ENCODE data around the gene RNGTT. TPM values are rescaled to one million over a fixed set of nuclear protein-coding genes. Genes with fewer than 3 reads are reported as not detected.
A peak's percentile ranks its signal among the peaks of the same experiment; 100 is the strongest.

RNGTT gene
- total RNA-seq, result 10 to 100 TPM in 4 of 6 donors, 1 to 10 TPM in 2; 8.9 to 22.4 (median 12.5) TPM

GRCh38 chr6:88963139-88964090 lies at the start of gene RNGTT:
Gene RNGTT (minus strand): TSS chr6:88963618. CDS start chr6:88963409, 209 bp downstream.
- Histone ChIP-seq H3K9me3 (peaks cover under 1 to 6% (median 4%) of the 10 kb centered on the region in 4 donors), H3K4me3 (peak within 1 kb of the TSS; percentile 76 to 97 (median 79)), H3K4me1 (peaks cover 12 to 23% (median 17%) of the 10 kb centered on the region in 4 donors), H3K36me3 (no peaks in the 10 kb centered on the region), H3K27me3 (no peaks in the 10 kb centered on the region), H3K27ac (peak within 1 kb of the TSS; percentile 76 to 88 (median 82))
- DNase-seq (peak; percentile 98 to 100), ATAC-seq (ENCODE audit: low FRiP score in 2 of 2) (peak; percentile 100)
- 0 to 1% methylated on average over 50 to 62 of the region's 74 CpGs for WGBS, 2 donors
- TF ChIP-seq POLR2A (IDR thresholded peaks at IDR 0.05), result peak in 1 of 4 donors; percentile 55
- no peak for TF ChIP-seq EP300 (IDR thresholded peaks at IDR 0.05)
- TF ChIP-seq CTCF (IDR thresholded peaks at IDR 0.05), result no peak
- TF ChIP-seq POLR2AphosphoS5 (IDR thresholded peaks at IDR 0.05), result peak; percentile 62 to 84

- no peaks in the 10 kb centered on the region for H3K27me3 ChIP-seq
- H3K4me3 ChIP-seq, result no peak overlapping the region
- no peak overlapping the region for H3K27ac ChIP-seq
- H3K36me3 ChIP-seq, result no peaks in the 10 kb centered on the region
- H3K4me1 ChIP-seq, result peaks cover 5 to 18% (median 12%) of the 10 kb centered on the region in 4 donors
- no peaks in the 10 kb centered on the region for H3K9me3 ChIP-seq
- 98 to 100% methylated on average over 2 of the region's 2 CpGs for WGBS, 2 donors
- DNase-seq (no peak), ATAC-seq (ENCODE audit: low FRiP score in 2 of 2) (no peak)
- TF ChIP-seq CTCF (IDR thresholded peaks at IDR 0.05) (no peak), POLR2A (IDR thresholded peaks at IDR 0.05) (no peak), POLR2AphosphoS5 (IDR thresholded peaks at IDR 0.05) (no peak), EP300 (IDR thresholded peaks at IDR 0.05) (no peak)
Observed at GRCh38 chr6:89011436-89011835, 48.0 kb upstream of the RNGTT start.

GRCh38 chr6:89010825-89011224 lies 47.4 kb upstream of the RNGTT start:
- Histone ChIP-seq H3K4me1 (peaks cover 5 to 18% (median 12%) of the 10 kb centered on the region in 4 donors), H3K9me3 (no peaks in the 10 kb centered on the region), H3K27ac (no peak overlapping the region), H3K27me3 (no peaks in the 10 kb centered on the region), H3K36me3 (no peaks in the 10 kb centered on the region), H3K4me3 (no peak overlapping the region)
- DNase-seq, result no peak
- TF ChIP-seq POLR2A (IDR thresholded peaks at IDR 0.05) (no peak), EP300 (IDR thresholded peaks at IDR 0.05) (no peak), POLR2AphosphoS5 (IDR thresholded peaks at IDR 0.05) (no peak), CTCF (IDR thresholded peaks at IDR 0.05) (no peak)
- WGBS, 2 donors, result 66 to 69% methylated on average over 2 of the region's 2 CpGs
- ATAC-seq (ENCODE audit: low FRiP score in 2 of 2), result no peak

GRCh38 chr6:89009624-89010059 lies 46.2 kb upstream of the RNGTT start:
- peaks cover 5 to 18% (median 12%) of the 10 kb centered on the region in 4 donors for H3K4me1 ChIP-seq
- H3K4me3 ChIP-seq, result no peak overlapping the region
- ATAC-seq (ENCODE audit: low FRiP score in 2 of 2) (no peak), DNase-seq (peak in 1 of 2 donors; percentile 27)
- TF ChIP-seq CTCF (IDR thresholded peaks at IDR 0.05) (no peak), POLR2A (IDR thresholded peaks at IDR 0.05) (no peak), EP300 (IDR thresholded peaks at IDR 0.05) (no peak), POLR2AphosphoS5 (IDR thresholded peaks at IDR 0.05) (peak in 1 of 2 donors; percentile 28)
- 80 to 83% methylated on average over 5 of the region's 5 CpGs for WGBS, 2 donors
- no peaks in the 10 kb centered on the region for H3K27me3 ChIP-seq
- H3K27ac ChIP-seq, result no peak overlapping the region
- H3K36me3 ChIP-seq, result no peaks in the 10 kb centered on the region
- H3K9me3 ChIP-seq, result no peaks in the 10 kb centered on the region

Data from upper lobe of left lung (tissue), 6 donors.